ENCODE measurements around the gene CACNA1H. TPM values are rescaled to one million over a fixed set of nuclear protein-coding genes. Genes with fewer than 3 reads are reported as not detected.
"Not testable (repeated sequence)": the region's sequence is repeated elsewhere in the genome, so short reads cannot be mapped to it uniquely, and the experiment has no call there.

CACNA1H gene
- total and polyA plus RNA-seq, 2 of the 8 experiments (the other 6 are each of a cell fraction or from before 2014, with no cell fraction given), result 14.0 to 28.7 TPM

- H4K5ac ChIP-seq (ENCODE audit: insufficient read length, low read depth, low read length); H3K79me1 ChIP-seq (ENCODE audit: low read depth, low read length); H3K27ac ChIP-seq (ENCODE audit: low read depth, low read length); DNase-seq (ENCODE audit: low read depth in 1 of 2, low spot score in 2 of 2); H3K9me3 ChIP-seq (ENCODE audit: insufficient read depth in 2 of 2, low read depth in 1 of 2, low read length in 1 of 2); H4K20me1 ChIP-seq (replicated peaks in 1 of 2; ENCODE audit: control insufficient read depth in 1 of 2, insufficient read depth in 2 of 2, low read length in 2 of 2); H3K36me3 ChIP-seq (ENCODE audit: control insufficient read depth in 2 of 4, insufficient read depth in 4 of 4, low read length in 3 of 4); H3K4me2 ChIP-seq (ENCODE audit: insufficient read depth in 1 of 2, low read depth in 2 of 2, low read length in 2 of 2); H2AFZ ChIP-seq (ENCODE audit: low read length); H2AK5ac ChIP-seq (ENCODE audit: low read depth, low read length); FAIRE-seq; H2BK15ac ChIP-seq (ENCODE audit: low read length); H4K91ac ChIP-seq (replicated peaks; ENCODE audit: insufficient read length, low read length); H3K14ac ChIP-seq (ENCODE audit: insufficient read length); POLR2A ChIA-PET (ENCODE audit: partially characterized antibody); H3K4ac ChIP-seq (replicated peaks; ENCODE audit: insufficient read length, low read depth, low read length); H2BK20ac ChIP-seq (ENCODE audit: low read length); H3K23me2 ChIP-seq (ENCODE audit: low read depth, low read length); H3K9ac ChIP-seq (replicated peaks in 1 of 4; ENCODE audit: extremely low read depth in 1 of 4, low read depth in 3 of 4, low read length in 3 of 4); H3K23ac ChIP-seq (ENCODE audit: insufficient read length); H3K4me3 ChIP-seq (ENCODE audit: extremely low read depth in 1 of 4, insufficient read depth in 2 of 4, low read depth in 3 of 4, low read length in 4 of 4); H4K8ac ChIP-seq (ENCODE audit: extremely low read depth, insufficient read depth, low read length); H3K18ac ChIP-seq (ENCODE audit: extremely low read depth, low read length); H3K79me2 ChIP-seq (ENCODE audit: control insufficient read depth in 1 of 2, insufficient read depth in 2 of 2, low read length in 2 of 2); H3K4me1 ChIP-seq (replicated peaks in 1 of 4; ENCODE audit: control insufficient read depth in 3 of 4, insufficient read depth in 4 of 4, low read length in 3 of 4); H2BK5ac ChIP-seq (ENCODE audit: low read depth, low read length); H3K27me3 ChIP-seq (replicated peaks in 1 of 4; ENCODE audit: control insufficient read depth in 3 of 4, extremely low read depth in 1 of 4, insufficient read depth in 3 of 4, low read length in 3 of 4); H2BK12ac ChIP-seq (ENCODE audit: low read depth, low read length); H2BK120ac ChIP-seq (replicated peaks; ENCODE audit: low read depth, low read length); CTCF ChIA-PET (ENCODE audit: partially characterized antibody); H3K56ac ChIP-seq (replicated peaks; ENCODE audit: insufficient read length, low read depth, low read length): not testable (repeated sequence)
- WGBS, 2 experiments (ENCODE audit: extremely low coverage in 1 of 2, insufficient coverage in 1 of 2, insufficient read length in 1 of 2, insufficient replicate concordance in 2 of 2, low coverage in 1 of 2, low lambda C conversion rate in 2 of 2, missing lambda C conversion rate in 1 of 2), result 87% methylated on average over 3 of the region's 12 CpGs; no CpG with 5 or more reads in 1 of the 2 experiments
Measured at GRCh38 chr16:1240436-1240835, 87.5 kb downstream of the CACNA1H start, which contains the start of gene TPSAB1. Gene TPSAB1, plus strand, starts transcription at chr16:1240705. Its CDS starts 234 bp downstream, at chr16:1240939.

- POLR2A ChIA-PET (ENCODE audit: partially characterized antibody); H3K23me2 ChIP-seq (ENCODE audit: low read depth, low read length); H3K23ac ChIP-seq (ENCODE audit: insufficient read length); H2BK20ac ChIP-seq (ENCODE audit: low read length); H2BK12ac ChIP-seq (ENCODE audit: low read depth, low read length); H3K14ac ChIP-seq (ENCODE audit: insufficient read length); H3K27ac ChIP-seq (ENCODE audit: low read depth, low read length); H3K4me3 ChIP-seq (ENCODE audit: extremely low read depth in 1 of 4, insufficient read depth in 2 of 4, low read depth in 3 of 4, low read length in 4 of 4); H3K79me2 ChIP-seq (ENCODE audit: control insufficient read depth in 1 of 2, insufficient read depth in 2 of 2, low read length in 2 of 2); H3K36me3 ChIP-seq (ENCODE audit: control insufficient read depth in 2 of 4, insufficient read depth in 4 of 4, low read length in 3 of 4); CTCF ChIA-PET (ENCODE audit: partially characterized antibody); H2BK120ac ChIP-seq (replicated peaks; ENCODE audit: low read depth, low read length); H4K8ac ChIP-seq (ENCODE audit: extremely low read depth, insufficient read depth, low read length); H3K9me3 ChIP-seq (ENCODE audit: insufficient read depth in 2 of 2, low read depth in 1 of 2, low read length in 1 of 2); H4K91ac ChIP-seq (replicated peaks; ENCODE audit: insufficient read length, low read length); H2BK5ac ChIP-seq (ENCODE audit: low read depth, low read length); H3K18ac ChIP-seq (ENCODE audit: extremely low read depth, low read length); H3K9ac ChIP-seq (replicated peaks in 1 of 4; ENCODE audit: extremely low read depth in 1 of 4, low read depth in 3 of 4, low read length in 3 of 4); H2AFZ ChIP-seq (ENCODE audit: low read length); H3K27me3 ChIP-seq (replicated peaks in 1 of 4; ENCODE audit: control insufficient read depth in 3 of 4, extremely low read depth in 1 of 4, insufficient read depth in 3 of 4, low read length in 3 of 4); H4K5ac ChIP-seq (ENCODE audit: insufficient read length, low read depth, low read length); H4K20me1 ChIP-seq (replicated peaks in 1 of 2; ENCODE audit: control insufficient read depth in 1 of 2, insufficient read depth in 2 of 2, low read length in 2 of 2); FAIRE-seq; H3K56ac ChIP-seq (replicated peaks; ENCODE audit: insufficient read length, low read depth, low read length); H3K4me1 ChIP-seq (replicated peaks in 1 of 4; ENCODE audit: control insufficient read depth in 3 of 4, insufficient read depth in 4 of 4, low read length in 3 of 4); H3K4me2 ChIP-seq (ENCODE audit: insufficient read depth in 1 of 2, low read depth in 2 of 2, low read length in 2 of 2); DNase-seq (ENCODE audit: low read depth in 1 of 2, low spot score in 2 of 2); H2AK5ac ChIP-seq (ENCODE audit: low read depth, low read length); H3K4ac ChIP-seq (replicated peaks; ENCODE audit: insufficient read length, low read depth, low read length); H3K79me1 ChIP-seq (ENCODE audit: low read depth, low read length); H2BK15ac ChIP-seq (ENCODE audit: low read length): not testable (repeated sequence)
- 96% methylated on average over 5 of the region's 15 CpGs; no CpG with 5 or more reads in 1 of the 2 experiments for WGBS, 2 experiments (ENCODE audit: extremely low coverage in 1 of 2, insufficient coverage in 1 of 2, insufficient read length in 1 of 2, insufficient replicate concordance in 2 of 2, low coverage in 1 of 2, low lambda C conversion rate in 2 of 2, missing lambda C conversion rate in 1 of 2)
Measured at GRCh38 chr16:1241081-1241480, 88.2 kb downstream of the CACNA1H start.
